ENCODE measurements around the gene ASTL.

Gene ASTL

DNA sequence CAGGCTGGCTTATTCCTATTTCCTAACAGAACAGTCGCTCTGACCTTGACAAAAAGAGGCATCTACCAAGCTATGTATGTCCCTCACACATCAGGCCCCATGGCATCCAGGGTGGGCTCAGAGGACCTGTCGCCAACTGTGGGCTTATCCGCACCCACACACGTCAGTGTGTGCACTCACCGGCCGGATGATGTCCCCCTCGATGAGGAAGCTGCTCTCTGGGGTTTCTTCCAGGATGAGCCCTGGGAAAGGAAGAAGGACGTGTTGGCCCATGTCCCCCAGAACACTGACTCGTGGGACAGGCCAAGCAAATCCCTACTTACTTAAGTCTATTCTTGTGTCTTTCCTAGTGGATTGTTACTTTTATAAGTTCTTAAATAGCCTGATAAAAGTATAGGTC is 3.1 kb downstream of the ASTL start:
- H3K4me1 ChIP-seq (ENCODE audit: insufficient read depth, low read length), result no peaks in the 10 kb centered on the region
- H4K20me1 ChIP-seq (ENCODE audit: insufficient read depth, low read length), result 0 out of 2 replicates have a peak, but pooled peaks cover 5% of the 10 kb centered on the region
- no peak for ATAC-seq (ENCODE audit: insufficient read depth, low read depth)
- DNase-seq, result no peak
- no peaks in the 10 kb centered on the region for H3K9me3 ChIP-seq (ENCODE audit: insufficient read depth, low read length, severe bottlenecking)
- no peaks in the 10 kb centered on the region for H3K36me3 ChIP-seq (ENCODE audit: insufficient read depth, low read length)
- H3K27ac ChIP-seq (ENCODE audit: low read length), result no peak overlapping the region
- no peak overlapping the region for H3K4me3 ChIP-seq (ENCODE audit: low read depth in 1 of 2, low read length in 2 of 2)
- no peak overlapping the region for H3K9ac ChIP-seq (ENCODE audit: low read depth, low read length)
- H3K4me2 ChIP-seq (ENCODE audit: insufficient read depth, low read length), result no peak overlapping the region
- H3K27me3 ChIP-seq (ENCODE audit: insufficient read depth, low read length, poor library complexity), result peaks cover 3% of the 10 kb centered on the region
- no peaks in the 10 kb centered on the region for H3K79me2 ChIP-seq (ENCODE audit: insufficient read depth, low read length)
- H2AFZ ChIP-seq (ENCODE audit: low read depth, low read length), result no peak overlapping the region
- no peak for TF ChIP-seq EZH2 (IDR thresholded peaks at IDR 0.05; ENCODE audit: borderline replicate concordance, low read depth, low read length, severe bottlenecking)
- TF ChIP-seq, protein P1, sequence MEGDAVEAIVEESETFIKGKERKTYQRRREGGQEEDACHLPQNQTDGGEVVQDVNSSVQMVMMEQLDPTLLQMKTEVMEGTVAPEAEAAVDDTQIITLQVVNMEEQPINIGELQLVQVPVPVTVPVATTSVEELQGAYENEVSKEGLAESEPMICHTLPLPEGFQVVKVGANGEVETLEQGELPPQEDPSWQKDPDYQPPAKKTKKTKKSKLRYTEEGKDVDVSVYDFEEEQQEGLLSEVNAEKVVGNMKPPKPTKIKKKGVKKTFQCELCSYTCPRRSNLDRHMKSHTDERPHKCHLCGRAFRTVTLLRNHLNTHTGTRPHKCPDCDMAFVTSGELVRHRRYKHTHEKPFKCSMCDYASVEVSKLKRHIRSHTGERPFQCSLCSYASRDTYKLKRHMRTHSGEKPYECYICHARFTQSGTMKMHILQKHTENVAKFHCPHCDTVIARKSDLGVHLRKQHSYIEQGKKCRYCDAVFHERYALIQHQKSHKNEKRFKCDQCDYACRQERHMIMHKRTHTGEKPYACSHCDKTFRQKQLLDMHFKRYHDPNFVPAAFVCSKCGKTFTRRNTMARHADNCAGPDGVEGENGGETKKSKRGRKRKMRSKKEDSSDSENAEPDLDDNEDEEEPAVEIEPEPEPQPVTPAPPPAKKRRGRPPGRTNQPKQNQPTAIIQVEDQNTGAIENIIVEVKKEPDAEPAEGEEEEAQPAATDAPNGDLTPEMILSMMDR (IDR thresholded peaks at IDR 0.05; ENCODE audit: borderline replicate concordance, extremely low read depth, low read length, poor library complexity, severe bottlenecking), result no peak

GRCh38 chr2:96134421-96134820 is 3.9 kb downstream of the ASTL start:
- H3K4me1 ChIP-seq (ENCODE audit: insufficient read depth, low read length), result no peaks in the 10 kb centered on the region
- no peak overlapping the region for H3K27ac ChIP-seq (ENCODE audit: low read length)
- TF ChIP-seq, protein P1 (IDR thresholded peaks at IDR 0.05; ENCODE audit: borderline replicate concordance, extremely low read depth, low read length, poor library complexity, severe bottlenecking), result no peak
- TF ChIP-seq EZH2 (IDR thresholded peaks at IDR 0.05; ENCODE audit: borderline replicate concordance, low read depth, low read length, severe bottlenecking), result no peak
- DNase-seq (no peak), ATAC-seq (ENCODE audit: insufficient read depth, low read depth) (no peak)
- no peaks in the 10 kb centered on the region for H3K36me3 ChIP-seq (ENCODE audit: insufficient read depth, low read length)
- peaks cover 3% of the 10 kb centered on the region for H3K27me3 ChIP-seq (ENCODE audit: insufficient read depth, low read length, poor library complexity)
- H3K4me2 ChIP-seq (ENCODE audit: insufficient read depth, low read length), result no peak overlapping the region
- no peak overlapping the region for H2AFZ ChIP-seq (ENCODE audit: low read depth, low read length)
- no peak overlapping the region for H3K9ac ChIP-seq (ENCODE audit: low read depth, low read length)
- H3K9me3 ChIP-seq (ENCODE audit: insufficient read depth, low read length, severe bottlenecking), result no peaks in the 10 kb centered on the region
- no peaks in the 10 kb centered on the region for H3K79me2 ChIP-seq (ENCODE audit: insufficient read depth, low read length)
- no peak overlapping the region for H3K4me3 ChIP-seq (ENCODE audit: low read depth in 1 of 2, low read length in 2 of 2)
- 0 out of 2 replicates have a peak, but pooled peaks cover 5% of the 10 kb centered on the region for H4K20me1 ChIP-seq (ENCODE audit: insufficient read depth, low read length)

DNA sequence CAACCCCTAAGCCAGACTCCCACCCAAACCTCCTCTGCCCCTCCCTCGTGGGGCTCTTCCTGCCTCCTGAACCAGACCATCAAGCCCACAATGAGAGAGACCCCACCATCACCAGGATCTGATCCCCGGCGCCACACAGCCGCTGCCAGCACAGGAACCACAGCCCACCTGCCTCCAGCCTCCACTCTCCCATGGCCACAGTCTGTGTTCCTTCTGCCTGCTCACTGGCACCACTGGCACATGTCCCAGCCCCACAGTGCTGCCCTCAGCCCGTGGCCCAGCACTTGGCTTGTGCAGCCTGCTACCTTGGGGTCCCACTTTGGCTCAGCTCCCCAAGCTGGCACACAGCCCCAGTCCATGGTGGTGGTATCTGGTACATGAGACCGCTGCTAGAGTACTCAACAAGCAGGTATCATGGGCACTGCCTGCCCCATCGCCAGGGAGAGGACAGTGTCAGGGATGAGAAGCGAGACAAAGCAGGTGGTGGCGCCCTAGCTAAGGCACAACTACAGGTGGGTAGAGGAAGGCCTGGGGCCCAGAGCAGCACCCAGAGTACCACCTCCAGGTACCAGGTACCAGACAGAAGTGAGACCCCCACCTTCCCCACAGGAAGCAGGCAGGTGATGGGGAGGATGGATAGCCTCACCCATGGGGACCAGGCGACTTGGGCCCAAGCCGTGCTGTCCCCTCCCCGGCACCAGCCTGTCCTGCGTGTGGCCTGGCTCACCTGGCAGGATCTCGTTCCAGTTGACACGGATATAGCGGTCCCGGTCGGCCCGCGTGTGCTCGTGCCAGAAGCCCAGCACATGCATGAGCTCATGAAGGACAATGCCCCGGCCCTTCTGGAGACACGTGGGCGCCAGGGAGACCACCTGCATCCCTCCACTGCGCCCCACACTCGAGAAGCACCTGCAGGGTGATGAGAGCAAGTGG is 6.2 kb downstream of the ASTL start:
- no peak overlapping the region for H3K9ac ChIP-seq (ENCODE audit: low read depth, low read length)

More for the DNA sequence above, 6.2 kb downstream of the ASTL start:
- no peak for ATAC-seq (ENCODE audit: insufficient read depth, low read depth)
- H3K4me3 ChIP-seq (ENCODE audit: low read depth in 1 of 2, low read length in 2 of 2), result no peak overlapping the region
- TF ChIP-seq, protein P1 (IDR thresholded peaks at IDR 0.05; ENCODE audit: borderline replicate concordance, extremely low read depth, low read length, poor library complexity, severe bottlenecking), result no peak
- TF ChIP-seq EZH2 (IDR thresholded peaks at IDR 0.05; ENCODE audit: borderline replicate concordance, low read depth, low read length, severe bottlenecking), result no peak
- no peaks in the 10 kb centered on the region for H3K36me3 ChIP-seq (ENCODE audit: insufficient read depth, low read length)
- no peaks in the 10 kb centered on the region for H3K4me1 ChIP-seq (ENCODE audit: insufficient read depth, low read length)
- no peaks in the 10 kb centered on the region for H3K79me2 ChIP-seq (ENCODE audit: insufficient read depth, low read length)
- H3K9me3 ChIP-seq (ENCODE audit: insufficient read depth, low read length, severe bottlenecking), result no peaks in the 10 kb centered on the region
- 0 out of 2 replicates have a peak, but pooled peaks cover 5% of the 10 kb centered on the region for H4K20me1 ChIP-seq (ENCODE audit: insufficient read depth, low read length)
- no peak overlapping the region for H3K27ac ChIP-seq (ENCODE audit: low read length)
- H3K4me2 ChIP-seq (ENCODE audit: insufficient read depth, low read length), result no peak overlapping the region
- DNase-seq, result no peak
- H3K27me3 ChIP-seq (ENCODE audit: insufficient read depth, low read length, poor library complexity), result peaks cover 3% of the 10 kb centered on the region
- H2AFZ ChIP-seq (ENCODE audit: low read depth, low read length), result no peak overlapping the region

Measured in DND-41 (cell line).